Upper lobe of right lung (tissue), 1 donor: ENCODE results near the gene MBOAT2. TPM values are rescaled to one million over a fixed set of nuclear protein-coding genes. Genes with fewer than 3 reads are reported as not detected.

Experiments used
- ATAC-seq: fragments of 200-7000 bp; cut with Tn5 transposase; one replicate; pipeline ENCODE4 v1.9.1; 2020; ENCODE audit warnings: mild to moderate bottlenecking, moderate library complexity
- DNase-seq: peaks from one replicate; pipeline ENCODE4 v3.0.0-alpha.2; 2020
- H3K27ac ChIP-seq: fragments of 200-600 bp; one replicate; pipeline ENCODE4 v1.8.0; 2022
- H3K27me3 ChIP-seq: fragments of 200-600 bp; one replicate; pipeline ENCODE4 v1.8.0; 2022; ENCODE audit warnings: mild to moderate bottlenecking
- H3K36me3 ChIP-seq: fragments of 200-600 bp; one replicate; pipeline ENCODE4 v1.8.0; 2022
- H3K4me1 ChIP-seq: fragments of 200-600 bp; one replicate; pipeline ENCODE4 v1.8.0; 2022
- H3K4me3 ChIP-seq: fragments of 200-600 bp; one replicate; pipeline ENCODE4 v1.8.0; 2022; ENCODE audit warnings: mild to moderate bottlenecking
- H3K9me3 ChIP-seq: fragments of 200-600 bp; one replicate; pipeline ENCODE4 v1.8.0; 2022
- intact Hi-C: fragments of 100-400 bp; cut with DNase I; formaldehyde crosslinking; loops from one replicate; pipeline ENCODE4 v1.11.0; 2022
- total RNA-seq: library from RNA; stranded (reverse); fragmentation: NEBNext Ultra II Directional; extraction: Animal tissue kit (Norgen Biotek cat#: 25700); gene quantifications from one replicate; pipeline ENCODE4 v1.2.1, GENCODE V29; 2021
- TF ChIP-seq, protein P1 (sequence below): fragments of 200-600 bp; IDR thresholded peaks from one replicate; pipeline ENCODE4 v1.8.0; 2022; ENCODE audit warnings: antibody characterized with exemption
- donor health status: DM: no; HTN: yes; CAD: no; lungs with severe emphysema.

The MBOAT2 gene
- total RNA-seq, 1 donor from 2014 or later: 31.4 TPM

DNA sequence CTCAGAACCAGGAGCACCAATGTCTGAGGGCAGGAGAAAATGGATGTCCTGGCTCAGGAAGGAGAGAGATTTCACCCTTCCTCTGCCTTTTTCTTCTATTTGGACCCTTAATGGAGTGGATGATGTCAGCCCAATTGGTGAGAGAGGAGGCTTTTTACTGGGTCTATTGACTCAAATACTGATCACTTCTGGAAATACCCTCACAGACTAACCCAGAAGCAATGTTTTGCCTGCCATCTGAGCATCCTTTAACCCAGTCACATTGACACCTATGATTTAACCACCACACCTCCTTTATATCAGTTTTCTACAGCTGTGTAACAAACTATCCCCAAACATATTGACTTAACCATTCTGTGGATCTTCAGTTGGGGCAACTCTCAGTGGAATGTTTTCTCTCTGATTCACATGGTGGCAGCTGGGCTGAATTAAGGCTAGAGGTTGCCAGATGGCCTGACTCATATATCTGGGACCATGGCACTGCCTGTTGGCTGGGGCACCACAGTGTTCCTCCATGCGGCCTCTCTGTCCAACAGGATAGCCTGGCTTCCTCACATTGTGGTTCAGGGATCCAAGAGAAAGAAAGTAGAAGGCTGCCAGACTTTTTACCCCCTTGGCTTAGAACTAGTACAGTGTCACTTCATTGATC lies 18.2 kb upstream of the MBOAT2 start:
- Histone ChIP-seq H3K4me3 (no peak overlapping the region), H3K27me3 (no peaks in the 10 kb centered on the region), H3K4me1 (no peaks in the 10 kb centered on the region), H3K27ac (no peak overlapping the region), H3K36me3 (no peaks in the 10 kb centered on the region), H3K9me3 (no peaks in the 10 kb centered on the region)
- TF ChIP-seq, protein P1, sequence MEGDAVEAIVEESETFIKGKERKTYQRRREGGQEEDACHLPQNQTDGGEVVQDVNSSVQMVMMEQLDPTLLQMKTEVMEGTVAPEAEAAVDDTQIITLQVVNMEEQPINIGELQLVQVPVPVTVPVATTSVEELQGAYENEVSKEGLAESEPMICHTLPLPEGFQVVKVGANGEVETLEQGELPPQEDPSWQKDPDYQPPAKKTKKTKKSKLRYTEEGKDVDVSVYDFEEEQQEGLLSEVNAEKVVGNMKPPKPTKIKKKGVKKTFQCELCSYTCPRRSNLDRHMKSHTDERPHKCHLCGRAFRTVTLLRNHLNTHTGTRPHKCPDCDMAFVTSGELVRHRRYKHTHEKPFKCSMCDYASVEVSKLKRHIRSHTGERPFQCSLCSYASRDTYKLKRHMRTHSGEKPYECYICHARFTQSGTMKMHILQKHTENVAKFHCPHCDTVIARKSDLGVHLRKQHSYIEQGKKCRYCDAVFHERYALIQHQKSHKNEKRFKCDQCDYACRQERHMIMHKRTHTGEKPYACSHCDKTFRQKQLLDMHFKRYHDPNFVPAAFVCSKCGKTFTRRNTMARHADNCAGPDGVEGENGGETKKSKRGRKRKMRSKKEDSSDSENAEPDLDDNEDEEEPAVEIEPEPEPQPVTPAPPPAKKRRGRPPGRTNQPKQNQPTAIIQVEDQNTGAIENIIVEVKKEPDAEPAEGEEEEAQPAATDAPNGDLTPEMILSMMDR: no peak
- intact Hi-C loops: no loop called here
- ATAC-seq (no peak), DNase-seq (no peak)

- H3K27ac ChIP-seq: no peak overlapping the region
- no peaks in the 10 kb centered on the region for H3K9me3 ChIP-seq
- DNase-seq (no peak), ATAC-seq (no peak)
- H3K4me1 ChIP-seq: no peaks in the 10 kb centered on the region
- TF ChIP-seq, protein P1: no peak
- H3K27me3 ChIP-seq: no peaks in the 10 kb centered on the region
- H3K36me3 ChIP-seq: no peaks in the 10 kb centered on the region
- intact Hi-C loops: no loop called here
- H3K4me3 ChIP-seq: no peak overlapping the region
Observed at GRCh38 chr2:9020267-9020666, 16.8 kb upstream of the MBOAT2 start.

DNA sequence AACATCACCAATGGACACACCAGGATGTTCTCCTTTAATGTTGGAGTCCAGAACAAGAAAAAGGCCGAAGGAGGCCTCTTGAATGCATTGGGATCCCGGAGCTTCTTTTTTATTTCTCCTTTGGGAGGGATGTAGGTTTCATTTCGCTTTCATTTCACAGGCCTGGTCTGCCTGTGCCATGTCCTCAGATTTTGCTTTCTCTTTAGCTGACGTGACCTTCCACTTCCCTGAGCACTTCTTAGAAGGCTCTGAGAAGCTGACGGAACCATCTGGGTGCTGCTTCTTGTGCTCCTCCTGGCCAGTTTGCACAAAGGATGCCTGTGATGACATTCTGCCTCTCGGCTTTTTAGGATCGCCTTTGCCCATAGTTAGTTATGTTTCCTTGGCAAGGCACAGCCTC lies 15.1 kb upstream of the MBOAT2 start:
- ATAC-seq: no peak
- Histone ChIP-seq H3K27ac (no peak overlapping the region), H3K36me3 (no peaks in the 10 kb centered on the region), H3K4me1 (no peaks in the 10 kb centered on the region), H3K9me3 (no peaks in the 10 kb centered on the region), H3K27me3 (no peaks in the 10 kb centered on the region), H3K4me3 (no peak overlapping the region)
- TF ChIP-seq, protein P1: no peak
- intact Hi-C loops: no loop called here
- DNase-seq: no peak

- H3K27ac ChIP-seq: no peak overlapping the region
- H3K9me3 ChIP-seq: no peaks in the 10 kb centered on the region
- H3K4me1 ChIP-seq: no peaks in the 10 kb centered on the region
- no peaks in the 10 kb centered on the region for H3K36me3 ChIP-seq
- TF ChIP-seq, protein P1: no peak
- DNase-seq (no peak), ATAC-seq (no peak)
- no peak overlapping the region for H3K4me3 ChIP-seq
- H3K27me3 ChIP-seq: no peaks in the 10 kb centered on the region
- intact Hi-C loops: no loop called here
Observed at GRCh38 chr2:9018109-9018508, 14.6 kb upstream of the MBOAT2 start.

DNA sequence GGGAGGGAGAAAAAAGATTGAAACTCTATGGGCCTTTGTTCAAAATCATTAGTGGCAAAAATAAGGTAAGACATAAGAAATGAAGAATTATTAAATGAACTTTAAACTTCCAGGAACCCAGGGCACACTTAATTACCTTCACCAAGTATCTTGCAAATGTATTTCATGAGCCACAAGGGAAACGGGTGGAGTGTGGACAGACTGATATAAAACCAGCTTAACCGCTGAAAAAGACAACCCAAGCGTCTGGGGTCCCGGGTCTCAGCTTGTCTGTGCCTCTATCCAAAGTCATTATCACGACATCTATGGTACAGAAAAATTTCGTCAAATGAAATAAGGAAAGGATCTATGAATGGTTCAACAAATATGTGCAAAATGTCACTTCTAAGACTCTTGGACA lies 13.9 kb upstream of the MBOAT2 start:
- Histone ChIP-seq H3K4me3 (no peak overlapping the region), H3K4me1 (no peaks in the 10 kb centered on the region), H3K9me3 (no peaks in the 10 kb centered on the region), H3K27ac (no peak overlapping the region), H3K36me3 (no peaks in the 10 kb centered on the region), H3K27me3 (no peaks in the 10 kb centered on the region)
- ATAC-seq (no peak), DNase-seq (no peak)
- intact Hi-C loops: no loop called here
- TF ChIP-seq, protein P1: no peak

- ATAC-seq: no peak
- intact Hi-C loops: no loop called here
- Histone ChIP-seq H3K4me3 (no peak overlapping the region), H3K27ac (no peak overlapping the region), H3K36me3 (no peaks in the 10 kb centered on the region), H3K9me3 (no peaks in the 10 kb centered on the region), H3K27me3 (no peaks in the 10 kb centered on the region), H3K4me1 (no peaks in the 10 kb centered on the region)
- DNase-seq: no peak
- TF ChIP-seq, protein P1: no peak
Observed at GRCh38 chr2:9015998-9016397, 12.5 kb upstream of the MBOAT2 start.
